ENCODE data around the gene LHFPL4. TPM values are rescaled to one million over a fixed set of nuclear protein-coding genes. Genes with fewer than 3 reads are reported as not detected.
"Not testable (repeated sequence)": the region's sequence is repeated elsewhere in the genome, so short reads cannot be mapped to it uniquely, and the experiment has no call there.

The LHFPL4 gene
- total and polyA plus RNA-seq, 4 donors: 0.08 TPM; not detected in 3

DNA sequence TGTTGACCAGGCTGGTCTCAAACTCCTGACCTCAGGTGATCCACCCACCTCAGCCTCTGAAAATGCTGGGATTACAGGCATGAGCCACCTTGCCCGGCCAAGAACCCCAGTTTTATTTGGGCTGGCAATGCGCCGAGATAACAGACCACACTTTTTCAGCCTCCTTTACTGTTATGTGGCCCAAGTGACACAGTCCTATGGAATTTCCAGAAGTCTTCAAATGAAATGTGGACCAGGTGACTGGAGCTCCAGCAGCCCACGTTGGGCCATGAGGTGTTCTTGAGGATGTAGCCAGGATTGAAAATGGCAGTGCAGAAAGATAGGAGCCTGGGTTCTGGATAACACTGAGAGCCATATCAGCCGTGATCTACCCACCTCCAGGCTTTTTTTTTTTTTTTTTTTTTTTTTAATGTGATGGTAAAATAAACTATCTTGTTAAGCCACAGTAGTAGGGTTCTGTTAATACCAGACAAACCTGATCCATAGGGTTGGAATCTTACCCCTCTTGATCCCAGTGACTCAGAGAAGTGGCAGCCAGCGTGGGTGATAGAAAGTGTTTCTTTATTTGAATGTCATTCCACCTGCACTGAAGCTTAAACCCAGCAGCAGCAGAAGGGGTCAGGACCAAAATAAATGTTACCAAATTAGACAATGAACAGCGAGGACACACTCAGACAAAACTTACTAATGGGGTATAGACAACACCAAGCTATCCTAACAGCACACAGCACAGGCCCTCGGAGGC, 55.6 kb downstream of the LHFPL4 start:
- Histone ChIP-seq H3K4me1 (ENCODE audit: control insufficient read depth in 4 of 4, insufficient read depth in 4 of 4, low read length in 3 of 4) (peaks cover 0 to 8% (median 2%) of the 10 kb centered on the region in 4 donors), H3K27me3 (ENCODE audit: control insufficient read depth in 4 of 4, insufficient read depth in 4 of 4, low read length in 3 of 4) (peaks cover 0 to 3% (median 0%) of the 10 kb centered on the region in 4 donors), H3K27ac (ENCODE audit: low read depth in 1 of 2, low read length in 2 of 2) (no peak overlapping the region), H3K36me3 (ENCODE audit: control insufficient read depth in 4 of 4, insufficient read depth in 3 of 4, low read depth in 1 of 4, low read length in 3 of 4) (no peaks in the 10 kb centered on the region), H3K9me3 (ENCODE audit: control insufficient read depth in 4 of 4, low read length in 3 of 4) (no peaks in the 10 kb centered on the region), H3K9ac (ENCODE audit: low read depth in 1 of 2, low read length in 2 of 2) (no peak overlapping the region), H3K4me3 (ENCODE audit: low read depth in 1 of 3, low read length in 3 of 3) (no peak overlapping the region)
- WGBS: 89% methylated on average over 8 of the region's 8 CpGs
- no peak for DNase-seq (ENCODE audit: low spot score)
- TF ChIP-seq RAD21 (IDR thresholded peaks at IDR 0.05) (no peak), HNF4A (conservative IDR thresholded peaks at IDR 0.05) (no peak), HNF4G (IDR thresholded peaks at IDR 0.05) (no peak), YY1 (IDR thresholded peaks at IDR 0.05) (no peak)
- TF ChIP-seq, protein P1, sequence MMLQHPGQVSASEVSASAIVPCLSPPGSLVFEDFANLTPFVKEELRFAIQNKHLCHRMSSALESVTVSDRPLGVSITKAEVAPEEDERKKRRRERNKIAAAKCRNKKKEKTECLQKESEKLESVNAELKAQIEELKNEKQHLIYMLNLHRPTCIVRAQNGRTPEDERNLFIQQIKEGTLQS (IDR thresholded peaks at IDR 0.05): no peak
- TF ChIP-seq, protein P2, sequence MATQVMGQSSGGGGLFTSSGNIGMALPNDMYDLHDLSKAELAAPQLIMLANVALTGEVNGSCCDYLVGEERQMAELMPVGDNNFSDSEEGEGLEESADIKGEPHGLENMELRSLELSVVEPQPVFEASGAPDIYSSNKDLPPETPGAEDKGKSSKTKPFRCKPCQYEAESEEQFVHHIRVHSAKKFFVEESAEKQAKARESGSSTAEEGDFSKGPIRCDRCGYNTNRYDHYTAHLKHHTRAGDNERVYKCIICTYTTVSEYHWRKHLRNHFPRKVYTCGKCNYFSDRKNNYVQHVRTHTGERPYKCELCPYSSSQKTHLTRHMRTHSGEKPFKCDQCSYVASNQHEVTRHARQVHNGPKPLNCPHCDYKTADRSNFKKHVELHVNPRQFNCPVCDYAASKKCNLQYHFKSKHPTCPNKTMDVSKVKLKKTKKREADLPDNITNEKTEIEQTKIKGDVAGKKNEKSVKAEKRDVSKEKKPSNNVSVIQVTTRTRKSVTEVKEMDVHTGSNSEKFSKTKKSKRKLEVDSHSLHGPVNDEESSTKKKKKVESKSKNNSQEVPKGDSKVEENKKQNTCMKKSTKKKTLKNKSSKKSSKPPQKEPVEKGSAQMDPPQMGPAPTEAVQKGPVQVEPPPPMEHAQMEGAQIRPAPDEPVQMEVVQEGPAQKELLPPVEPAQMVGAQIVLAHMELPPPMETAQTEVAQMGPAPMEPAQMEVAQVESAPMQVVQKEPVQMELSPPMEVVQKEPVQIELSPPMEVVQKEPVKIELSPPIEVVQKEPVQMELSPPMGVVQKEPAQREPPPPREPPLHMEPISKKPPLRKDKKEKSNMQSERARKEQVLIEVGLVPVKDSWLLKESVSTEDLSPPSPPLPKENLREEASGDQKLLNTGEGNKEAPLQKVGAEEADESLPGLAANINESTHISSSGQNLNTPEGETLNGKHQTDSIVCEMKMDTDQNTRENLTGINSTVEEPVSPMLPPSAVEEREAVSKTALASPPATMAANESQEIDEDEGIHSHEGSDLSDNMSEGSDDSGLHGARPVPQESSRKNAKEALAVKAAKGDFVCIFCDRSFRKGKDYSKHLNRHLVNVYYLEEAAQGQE (IDR thresholded peaks at IDR 0.05): no peak

DNA sequence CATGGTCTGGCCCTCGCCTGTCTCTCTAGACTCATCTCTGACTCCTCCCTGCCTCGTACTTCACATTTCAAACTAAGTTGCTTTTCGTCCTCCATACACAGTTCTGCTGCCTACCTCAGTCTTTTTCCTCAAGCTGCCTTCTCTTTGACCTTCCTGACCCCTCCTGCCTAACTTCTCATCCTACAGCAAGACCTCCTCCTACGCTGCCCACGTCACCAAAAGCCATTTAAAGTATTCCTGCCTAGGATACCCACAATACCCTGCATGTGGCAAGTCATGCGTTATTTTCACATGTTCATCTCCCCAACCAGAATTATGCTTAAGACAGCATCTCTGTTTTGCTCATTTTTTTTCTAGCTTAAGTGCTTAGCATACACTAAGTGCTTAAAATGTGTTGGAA, 56.7 kb downstream of the LHFPL4 start:
- DNase-seq (ENCODE audit: low spot score): no peak
- Histone ChIP-seq H3K9ac (ENCODE audit: low read depth in 1 of 2, low read length in 2 of 2) (no peak overlapping the region), H3K4me3 (ENCODE audit: low read depth in 1 of 3, low read length in 3 of 3) (no peak overlapping the region), H3K4me1 (ENCODE audit: control insufficient read depth in 4 of 4, insufficient read depth in 4 of 4, low read length in 3 of 4) (peaks cover 0 to 8% (median 2%) of the 10 kb centered on the region in 4 donors), H3K36me3 (ENCODE audit: control insufficient read depth in 4 of 4, insufficient read depth in 3 of 4, low read depth in 1 of 4, low read length in 3 of 4) (no peaks in the 10 kb centered on the region), H3K27me3 (ENCODE audit: control insufficient read depth in 4 of 4, insufficient read depth in 4 of 4, low read length in 3 of 4) (peaks cover 0 to 3% (median 0%) of the 10 kb centered on the region in 4 donors), H3K9me3 (ENCODE audit: control insufficient read depth in 4 of 4, low read length in 3 of 4) (no peaks in the 10 kb centered on the region), H3K27ac (ENCODE audit: low read depth in 1 of 2, low read length in 2 of 2) (no peak overlapping the region)
- 77% methylated on average over 6 of the region's 6 CpGs for WGBS
- TF ChIP-seq EGR1 (IDR thresholded peaks at IDR 0.05; ENCODE audit: low read depth in 2 of 2): no peak
- TF ChIP-seq FOXA2 (IDR thresholded peaks at IDR 0.05): no peak

DNA sequence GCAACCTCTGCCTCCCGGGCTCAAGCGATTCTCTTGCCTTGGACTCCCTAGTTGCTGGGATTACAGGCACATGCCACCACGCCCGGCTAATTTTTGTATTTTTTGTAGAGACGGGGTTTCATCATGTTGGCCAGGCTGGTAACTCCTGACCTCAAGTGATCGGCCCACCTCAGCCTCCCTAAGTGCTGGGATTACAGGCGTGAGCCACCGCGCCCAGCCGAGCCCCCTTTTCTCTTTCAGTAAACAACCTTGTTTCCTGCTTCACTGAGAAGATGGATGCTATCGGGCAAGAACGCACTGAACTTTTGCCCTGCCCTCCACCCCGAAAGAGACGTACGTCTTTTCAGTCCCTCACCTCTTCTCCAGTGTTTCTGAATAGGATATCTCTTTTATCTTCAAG, 59.6 kb downstream of the LHFPL4 start:
- H3K4me3 ChIP-seq (ENCODE audit: low read depth in 1 of 3, low read length in 3 of 3); H3K9ac ChIP-seq (ENCODE audit: low read depth in 1 of 2, low read length in 2 of 2); H3K27me3 ChIP-seq (ENCODE audit: control insufficient read depth in 4 of 4, insufficient read depth in 4 of 4, low read length in 3 of 4); H3K4me1 ChIP-seq (ENCODE audit: control insufficient read depth in 4 of 4, insufficient read depth in 4 of 4, low read length in 3 of 4); H3K36me3 ChIP-seq (ENCODE audit: control insufficient read depth in 4 of 4, insufficient read depth in 3 of 4, low read depth in 1 of 4, low read length in 3 of 4); H3K27ac ChIP-seq (ENCODE audit: low read depth in 1 of 2, low read length in 2 of 2); DNase-seq (ENCODE audit: low spot score); H3K9me3 ChIP-seq (ENCODE audit: control insufficient read depth in 4 of 4, low read length in 3 of 4): not testable (repeated sequence)
- 92% methylated on average over 15 of the region's 15 CpGs for WGBS

DNA sequence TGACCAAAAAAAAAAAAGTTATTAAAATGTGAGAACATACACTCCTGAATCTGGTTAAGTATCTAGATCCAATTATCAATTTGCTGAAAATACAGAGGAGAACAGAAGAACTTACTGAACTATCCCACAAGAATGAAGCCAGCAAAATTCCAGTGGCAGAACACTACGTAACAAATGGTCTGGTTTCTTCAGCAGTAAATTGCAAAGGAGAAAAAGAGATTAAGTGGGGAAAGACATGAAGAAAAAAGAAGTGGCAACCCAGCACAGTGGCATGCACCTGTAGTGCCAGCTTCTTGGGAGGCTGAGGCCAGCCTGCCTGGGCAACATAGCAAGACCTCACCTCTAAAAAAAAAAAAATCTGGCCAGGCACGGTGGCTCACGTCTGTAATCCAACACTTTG, 62.1 kb downstream of the LHFPL4 start:
- no peaks in the 10 kb centered on the region for H3K27me3 ChIP-seq (ENCODE audit: control insufficient read depth in 4 of 4, insufficient read depth in 4 of 4, low read length in 3 of 4)
- 74% methylated on average over 3 of the region's 3 CpGs for WGBS
- H3K4me1 ChIP-seq (ENCODE audit: control insufficient read depth in 4 of 4, insufficient read depth in 4 of 4, low read length in 3 of 4): no peaks in the 10 kb centered on the region
- TF ChIP-seq FOXA2 (IDR thresholded peaks at IDR 0.05): no peak
- TF ChIP-seq, protein P1 (IDR thresholded peaks at IDR 0.05): no peak
- no peak for TF ChIP-seq TAF1 (conservative IDR thresholded peaks at IDR 0.05)
- no peak for TF ChIP-seq HNF4G (IDR thresholded peaks at IDR 0.05)
- no peak for TF ChIP-seq YY1 (IDR thresholded peaks at IDR 0.05)
- TF ChIP-seq JUND (IDR thresholded peaks at IDR 0.05): no peak
- H3K9ac ChIP-seq (ENCODE audit: low read depth in 1 of 2, low read length in 2 of 2): no peak overlapping the region
- no peak overlapping the region for H3K27ac ChIP-seq (ENCODE audit: low read depth in 1 of 2, low read length in 2 of 2)
- H3K36me3 ChIP-seq (ENCODE audit: control insufficient read depth in 4 of 4, insufficient read depth in 3 of 4, low read depth in 1 of 4, low read length in 3 of 4): no peaks in the 10 kb centered on the region
- H3K9me3 ChIP-seq (ENCODE audit: control insufficient read depth in 4 of 4, low read length in 3 of 4): peaks cover 0 to 2% (median under 1%) of the 10 kb centered on the region in 4 donors
- DNase-seq (ENCODE audit: low spot score): no peak
- no peak overlapping the region for H3K4me3 ChIP-seq (ENCODE audit: low read depth in 1 of 3, low read length in 3 of 3)

Data from liver (tissue), 9 donors.